Duodenal mucosa (tissue), 2 donors: Measurements from ENCODE around the gene MDFIC.

Experiments
- H3K27ac ChIP-seq: one replicate; pipeline ENCODE4 v1.7.0; 2013; ENCODE audit warnings: low read depth, low read length
- H3K27me3 ChIP-seq, 2 donors: one replicate each; pipeline ENCODE4 v1.7.0; 2013; ENCODE audit warnings: low read length in 2 of 2, control low read depth in 1 of 2; ENCODE audit not compliant: insufficient read depth in 2 of 2, control insufficient read depth in 1 of 2
- H3K36me3 ChIP-seq, 2 donors: one replicate each; pipeline ENCODE4 v1.7.0; 2013; ENCODE audit warnings: low read length in 2 of 2, control low read depth in 1 of 2; ENCODE audit not compliant: insufficient read depth in 2 of 2, control insufficient read depth in 1 of 2
- H3K4me1 ChIP-seq, 2 donors: one replicate each; pipeline ENCODE4 v1.7.0; 2013; ENCODE audit warnings: low read length in 2 of 2, control low read depth in 1 of 2; ENCODE audit not compliant: insufficient read depth in 2 of 2, control insufficient read depth in 1 of 2
- H3K4me3 ChIP-seq, 2 donors: one replicate each; pipeline ENCODE4 v1.7.0; 2013; ENCODE audit warnings: low read length in 2 of 2, low read depth in 1 of 2
- H3K9ac ChIP-seq, 2 donors: one replicate each; pipeline ENCODE4 v1.7.0; 2013; ENCODE audit warnings: low read length in 2 of 2, low read depth in 1 of 2
- H3K9me3 ChIP-seq, 2 donors: one replicate each; pipeline ENCODE4 v1.7.0; 2013; ENCODE audit warnings: low read length in 2 of 2, control low read depth in 1 of 2; ENCODE audit not compliant: control insufficient read depth in 1 of 2

MDFIC gene

GRCh38 chr7:115068220-115068619 is 146.3 kb downstream of the MDFIC start:
- Histone ChIP-seq H3K9me3 (no peaks in the 10 kb centered on the region), H3K36me3 (no peaks in the 10 kb centered on the region), H3K4me3 (no peak overlapping the region), H3K27me3 (no peaks in the 10 kb centered on the region), H3K9ac (no peak overlapping the region), H3K4me1 (no peaks in the 10 kb centered on the region), H3K27ac (no peak overlapping the region)
